Measurements from ENCODE around the gene SLC25A39.

SLC25A39 gene

GRCh38 chr17:44361292-44362260, 37.0 kb upstream of the SLC25A39 start:
- TF ChIP-seq CTCF (IDR thresholded peaks at IDR 0.05), result no peak

GRCh38 chr17:44360826-44361225, 36.2 kb upstream of the SLC25A39 start:
- TF ChIP-seq CTCF (IDR thresholded peaks at IDR 0.05), result no peak

GRCh38 chr17:44360144-44360533, 35.5 kb upstream of the SLC25A39 start:
- TF ChIP-seq CTCF (IDR thresholded peaks at IDR 0.05), result no peak

GRCh38 chr17:44359458-44360143, 35.0 kb upstream of the SLC25A39 start:
- TF ChIP-seq CTCF (IDR thresholded peaks at IDR 0.05), result no peak

GRCh38 chr17:44359006-44359405, 34.4 kb upstream of the SLC25A39 start:
- no peak for TF ChIP-seq CTCF (IDR thresholded peaks at IDR 0.05)

- no peak for TF ChIP-seq CTCF (IDR thresholded peaks at IDR 0.05)
Observed at GRCh38 chr17:44358066-44358465, 33.4 kb upstream of the SLC25A39 start.

GRCh38 chr17:44356241-44356640, 31.6 kb upstream of the SLC25A39 start:
- TF ChIP-seq CTCF (IDR thresholded peaks at IDR 0.05), result no peak

Measured in LNCAP (cell line).